Pons (tissue), 1 donor: ENCODE results near the gene DOK6.
"Not testable (repeated sequence)": the region's sequence is repeated elsewhere in the genome, so short reads cannot be mapped to it uniquely, and the experiment has no call there.

Experiments
- DNase-seq: peaks from one replicate; pipeline ENCODE4 v3.0.0-alpha.2; 2016; ENCODE audit warnings: low spot score

The DOK6 gene

DNA sequence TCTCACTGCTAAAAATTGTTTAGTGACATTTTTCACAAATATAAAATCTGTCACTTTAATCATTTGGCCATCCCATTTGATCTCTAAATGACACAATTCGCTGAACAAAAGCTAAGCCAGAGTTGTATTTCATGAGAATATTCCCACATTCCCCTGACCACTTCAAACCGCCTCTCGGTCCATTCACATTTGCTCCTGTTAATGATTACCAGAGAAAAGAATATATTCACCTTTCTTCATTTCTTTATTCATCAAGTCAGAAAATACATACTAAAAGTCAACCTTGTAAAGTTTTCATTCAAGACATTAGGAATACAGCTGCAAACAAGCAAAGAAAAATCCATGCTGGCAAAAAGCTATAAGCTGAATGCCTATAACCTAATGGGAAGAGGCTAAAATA, 225.5 kb downstream of the DOK6 start:
- DNase-seq, result no peak

- DNase-seq, result no peak
Measured at GRCh38 chr18:69626643-69627242, 226.1 kb downstream of the DOK6 start.

GRCh38 chr18:69628774-69629359, 228.2 kb downstream of the DOK6 start:
- no peak for DNase-seq

DNA sequence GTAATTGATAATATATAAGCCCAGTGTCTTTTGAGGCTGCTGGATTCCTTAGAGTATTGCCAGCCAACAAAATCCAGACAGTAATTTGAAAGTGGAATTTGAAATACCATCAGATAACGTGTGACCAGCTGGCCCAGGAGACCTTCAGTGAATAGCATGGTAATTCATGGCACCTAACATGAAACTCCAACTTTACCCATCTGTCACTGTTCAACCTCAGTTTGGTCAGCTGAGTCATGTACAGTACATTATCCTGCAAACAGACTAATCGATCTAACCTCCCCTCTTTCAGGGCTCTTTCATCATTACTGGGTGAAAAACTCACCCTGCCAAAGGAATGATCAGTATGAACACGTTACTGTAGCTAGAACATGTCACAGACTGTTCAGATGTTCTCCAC, 230.6 kb downstream of the DOK6 start:
- DNase-seq, result no peak

DNA sequence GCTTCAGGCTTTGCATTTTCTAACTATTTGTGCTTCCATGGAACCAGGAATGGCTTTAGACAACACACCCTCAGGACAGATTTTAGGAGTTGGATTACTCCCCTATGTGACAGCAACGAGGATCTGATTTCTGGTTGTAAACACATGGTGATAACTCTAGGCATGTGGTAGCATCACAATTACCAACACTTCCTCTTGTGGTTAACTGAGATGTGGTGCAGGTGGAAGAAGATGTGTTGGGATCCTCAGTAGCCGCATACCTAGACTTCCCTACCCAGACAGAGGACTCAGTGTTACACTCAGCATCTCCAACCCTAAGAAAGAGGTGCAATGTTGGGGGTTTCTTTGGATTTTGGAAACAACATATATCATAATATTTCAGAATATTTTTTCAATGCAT, 234.8 kb downstream of the DOK6 start:
- no peak for DNase-seq

GRCh38 chr18:69636529-69637301, 236.0 kb downstream of the DOK6 start:
- no peak for DNase-seq

- no peak for DNase-seq
Measured at GRCh38 chr18:69638056-69638455, 237.4 kb downstream of the DOK6 start.

DNA sequence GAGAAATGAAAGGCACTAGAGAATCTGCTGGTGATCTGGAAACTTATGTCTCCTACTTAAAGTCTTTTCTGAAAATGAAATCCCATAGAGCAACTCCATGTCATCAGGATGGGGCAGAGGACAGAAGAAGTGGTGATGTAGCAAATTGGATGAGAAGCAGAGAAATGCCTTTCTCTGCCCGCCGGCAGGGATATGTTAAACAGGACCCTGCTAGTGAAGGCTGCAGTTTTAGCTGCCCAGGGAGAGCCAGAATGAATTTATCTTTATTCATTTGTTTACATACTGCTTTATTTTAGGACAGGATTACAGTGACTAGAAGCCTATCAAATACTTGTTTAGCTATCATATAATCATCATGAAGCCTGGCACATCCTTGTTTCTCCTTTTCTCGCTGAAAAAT, 247.0 kb downstream of the DOK6 start:
- no peak for DNase-seq

- DNase-seq, result no peak
Measured at GRCh38 chr18:69648486-69648885, 247.8 kb downstream of the DOK6 start.

DNA sequence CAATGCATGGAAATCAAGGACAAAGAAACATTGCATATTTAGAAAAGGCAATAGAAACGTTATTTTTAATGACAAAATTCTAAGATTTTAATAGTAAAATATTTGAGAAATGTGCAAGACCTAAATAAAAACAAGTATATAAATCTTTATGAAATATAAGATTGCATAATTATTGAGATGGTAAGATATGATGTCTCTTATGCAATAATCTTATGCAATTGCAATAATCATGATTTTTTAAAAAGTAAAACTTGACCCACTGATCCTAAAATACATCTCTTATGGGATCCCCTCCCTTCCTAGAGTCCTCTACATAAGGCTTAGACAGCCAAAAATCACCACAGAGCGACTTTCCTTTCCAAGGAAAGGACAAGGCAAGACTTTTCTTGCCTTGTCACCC, 249.0 kb downstream of the DOK6 start:
- DNase-seq, result no peak

DNA sequence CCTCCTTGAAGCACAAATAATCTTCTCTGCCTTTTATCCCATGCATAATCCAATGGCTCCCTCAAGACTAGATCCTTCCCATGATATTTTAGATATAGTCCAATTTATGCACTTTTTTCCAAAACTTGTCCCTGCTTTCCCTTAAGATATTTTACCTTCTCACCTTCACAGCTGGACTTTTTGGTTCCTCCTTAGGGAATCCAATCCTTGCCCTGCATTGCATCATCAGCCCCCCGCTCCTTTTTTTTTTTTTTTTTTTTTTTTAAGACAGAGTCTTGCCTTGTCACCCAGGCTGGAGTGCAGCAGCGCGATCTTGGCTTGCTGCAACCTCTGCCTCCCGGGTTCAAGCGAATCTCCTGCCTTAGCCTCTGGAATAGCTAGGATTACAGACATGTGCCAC, 250.6 kb downstream of the DOK6 start:
- no peak for DNase-seq

DNA sequence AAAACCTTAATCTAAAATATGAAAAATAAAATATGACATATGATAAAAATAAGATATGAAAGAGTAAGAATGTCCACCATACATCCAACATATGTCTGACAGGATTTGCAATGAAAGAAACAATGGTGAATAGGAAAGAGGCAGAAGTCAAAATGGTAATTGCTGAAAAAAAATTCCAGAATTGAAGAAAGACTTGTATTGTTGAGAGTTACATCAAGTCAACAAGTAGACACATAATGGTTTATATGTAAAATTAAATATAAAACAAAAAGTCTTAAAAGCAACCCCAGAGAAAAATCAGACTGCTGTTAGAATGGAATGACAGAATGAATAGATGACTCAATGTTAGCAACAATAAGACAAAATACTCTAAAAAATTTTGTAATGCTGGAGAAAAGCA, 255.1 kb downstream of the DOK6 start:
- peak; percentile 49 for DNase-seq

DNA sequence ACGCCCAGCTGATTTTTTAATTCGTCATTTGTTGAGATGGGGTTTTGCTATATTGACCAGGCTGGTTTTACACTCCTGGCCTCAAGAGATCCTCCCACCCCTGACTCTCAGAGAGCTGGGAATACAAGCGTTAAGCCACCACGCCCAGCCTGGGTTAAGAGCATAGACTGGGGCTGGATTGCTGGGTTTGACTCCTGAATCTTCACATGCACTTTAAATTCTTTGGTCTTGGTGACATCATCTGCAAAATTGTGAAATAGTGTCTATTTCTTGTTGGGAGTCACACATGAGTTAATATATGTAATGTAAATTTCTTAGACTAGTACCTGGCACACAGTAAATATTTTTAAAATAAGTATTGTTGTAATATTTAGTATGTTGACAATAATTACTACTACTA, 257.4 kb downstream of the DOK6 start:
- no peak for DNase-seq

GRCh38 chr18:69658685-69659084, 258.0 kb downstream of the DOK6 start:
- DNase-seq, result no peak

GRCh38 chr18:69659142-69659651, 258.5 kb downstream of the DOK6 start:
- no peak for DNase-seq

- DNase-seq, result not testable (repeated sequence)
Measured at GRCh38 chr18:69662090-69662489, 261.4 kb downstream of the DOK6 start.

DNA sequence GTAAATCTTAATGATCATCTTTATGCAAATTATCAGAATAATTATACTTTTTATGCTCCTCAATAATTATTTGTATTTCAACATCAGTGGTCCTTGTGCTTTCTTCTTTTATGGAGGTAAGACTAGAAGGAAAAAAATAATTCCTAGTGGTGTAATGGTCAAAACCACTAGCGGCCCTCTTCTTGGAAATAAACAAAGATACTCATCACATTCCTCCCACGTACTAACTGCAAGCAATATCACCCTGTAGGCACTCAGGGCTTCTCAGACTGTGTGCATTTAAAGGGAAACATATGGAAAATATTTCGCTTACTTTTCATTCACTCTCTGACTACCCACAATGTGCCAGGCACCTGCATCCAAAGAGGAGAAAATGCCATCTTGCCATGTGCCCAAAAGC, 263.7 kb downstream of the DOK6 start:
- no peak for DNase-seq

DNA sequence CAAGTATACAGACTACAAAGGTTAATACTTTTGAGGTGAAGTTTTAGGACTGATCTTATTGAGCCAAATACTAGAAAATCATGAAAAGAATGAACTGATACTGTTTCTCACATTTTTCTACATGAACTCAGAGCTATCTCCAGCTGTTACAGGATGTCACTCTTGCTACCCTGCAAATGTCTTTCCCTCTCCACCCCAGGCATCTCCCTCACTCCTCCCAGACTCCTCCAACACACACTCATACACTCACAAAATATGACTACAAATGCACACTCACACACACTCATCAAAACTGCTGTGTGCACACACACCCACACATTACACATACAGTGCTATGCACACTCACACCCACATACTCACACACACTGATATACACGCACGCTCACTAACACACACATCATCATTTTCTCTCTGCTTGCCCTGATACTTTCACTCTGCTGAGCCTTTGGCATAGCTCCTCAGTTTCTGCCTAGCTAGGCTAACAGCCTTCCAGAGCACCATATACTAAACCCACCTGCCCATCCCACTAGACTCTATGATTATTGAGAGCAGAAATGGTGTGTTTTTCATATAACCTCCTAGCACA, 273.7 kb downstream of the DOK6 start:
- no peak for DNase-seq

DNA sequence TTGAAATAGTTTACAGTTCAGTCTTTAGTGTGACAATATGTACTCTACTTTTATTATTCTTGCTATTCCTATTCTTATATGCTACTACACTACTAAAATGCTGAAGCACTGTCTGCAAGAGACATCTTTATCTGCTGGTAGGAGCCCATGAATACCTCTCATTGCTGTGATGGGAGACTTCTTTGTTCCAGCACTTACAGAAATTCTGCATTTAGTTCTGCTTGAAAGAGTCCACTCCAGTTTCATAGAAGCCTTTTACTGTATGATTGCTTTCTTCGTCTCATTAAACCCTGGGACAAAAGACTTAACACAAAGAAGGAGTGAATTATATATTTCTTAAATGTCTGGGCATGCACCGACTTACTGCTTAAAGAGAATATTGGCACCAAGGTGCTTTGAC, 274.3 kb downstream of the DOK6 start:
- no peak for DNase-seq

GRCh38 chr18:69677595-69677994, 276.9 kb downstream of the DOK6 start:
- no peak for DNase-seq

- DNase-seq, result no peak
Measured at GRCh38 chr18:69680123-69680522, 279.4 kb downstream of the DOK6 start.

DNA sequence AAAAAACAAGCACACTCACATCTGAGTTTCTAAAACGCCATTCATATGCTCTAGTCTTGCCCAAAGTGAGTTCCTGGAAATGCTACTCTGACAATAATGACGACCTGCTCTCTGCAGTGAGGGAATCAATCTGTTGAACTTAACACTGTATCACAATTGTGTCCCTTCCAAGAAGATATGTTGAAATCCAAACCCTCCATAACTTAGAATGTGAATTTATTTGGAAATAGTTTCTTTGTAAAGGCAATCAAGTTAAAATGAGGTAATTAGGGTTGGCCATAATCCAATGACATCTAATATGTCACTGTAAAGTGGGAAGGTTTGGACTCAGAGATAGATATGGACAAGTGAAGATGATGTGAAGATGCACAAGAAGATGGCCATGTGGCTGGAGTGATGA, 282.5 kb downstream of the DOK6 start:
- no peak for DNase-seq

DNA sequence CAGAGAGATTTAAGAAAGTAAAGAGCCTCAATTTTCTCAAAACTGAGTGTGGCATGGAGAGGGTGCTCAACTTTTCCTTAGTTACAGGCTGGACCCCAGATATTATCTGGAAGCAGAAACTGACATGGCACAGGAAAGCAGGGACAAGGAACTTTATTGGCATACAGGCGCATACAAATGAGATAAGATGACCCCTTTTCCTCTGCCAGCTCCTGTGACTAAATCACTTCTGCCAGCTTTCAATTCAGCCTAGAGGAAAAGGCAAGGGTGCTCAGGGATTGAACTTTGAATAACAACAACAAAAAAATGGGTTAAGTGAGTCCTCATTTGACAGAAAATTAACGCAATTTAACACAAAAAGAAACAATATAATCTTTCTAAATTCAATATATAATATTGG, 284.1 kb downstream of the DOK6 start:
- no peak for DNase-seq
